GM18873 (cell line): ENCODE results near the gene ALKBH3.

Experiments
- ATAC-seq: cut with Tn5 transposase; IDR thresholded peaks from one replicate; pipeline ENCODE4 v1.9.1; 2021; ENCODE audit warnings: mild to moderate bottlenecking, moderate library complexity, moderate number of reproducible peaks; ENCODE audit not compliant: unreplicated experiment, low FRiP score

Gene ALKBH3

GRCh38 chr11:43892851-43893250 is 12.2 kb downstream of the ALKBH3 start:
- ATAC-seq: no peak

- ATAC-seq: no peak
Measured at GRCh38 chr11:43894546-43894945, 13.9 kb downstream of the ALKBH3 start.

GRCh38 chr11:43895601-43896000 is 15.0 kb downstream of the ALKBH3 start:
- ATAC-seq: no peak

GRCh38 chr11:43898574-43898973 is 17.9 kb downstream of the ALKBH3 start:
- ATAC-seq: no peak

- no peak for ATAC-seq
Measured at GRCh38 chr11:43899094-43899493, 18.5 kb downstream of the ALKBH3 start.

- ATAC-seq: no peak
Measured at GRCh38 chr11:43901551-43901950, 20.9 kb downstream of the ALKBH3 start.

- no peak for ATAC-seq
Measured at GRCh38 chr11:43903078-43903477, 22.4 kb downstream of the ALKBH3 start.

GRCh38 chr11:43903969-43904368 is 23.3 kb downstream of the ALKBH3 start:
- no peak for ATAC-seq

- ATAC-seq: no peak
Measured at GRCh38 chr11:43904742-43905535, 24.3 kb downstream of the ALKBH3 start.

- ATAC-seq: no peak
Measured at GRCh38 chr11:43905813-43906241, 25.2 kb downstream of the ALKBH3 start.

GRCh38 chr11:43907028-43907975 is 26.7 kb downstream of the ALKBH3 start:
- no peak for ATAC-seq

GRCh38 chr11:43908191-43908590 is 27.6 kb downstream of the ALKBH3 start:
- ATAC-seq: no peak

- ATAC-seq: no peak
Measured at GRCh38 chr11:43908683-43909082, 28.1 kb downstream of the ALKBH3 start.

- ATAC-seq: no peak
Measured at GRCh38 chr11:43913829-43914380, 33.3 kb downstream of the ALKBH3 start.

- ATAC-seq: no peak
Measured at GRCh38 chr11:43914466-43914865, 33.8 kb downstream of the ALKBH3 start.

GRCh38 chr11:43916621-43917020 is 36.0 kb downstream of the ALKBH3 start:
- ATAC-seq: no peak

GRCh38 chr11:43917851-43918250 is 37.2 kb downstream of the ALKBH3 start:
- no peak for ATAC-seq

GRCh38 chr11:43918662-43919061 is 38.0 kb downstream of the ALKBH3 start:
- ATAC-seq: no peak

GRCh38 chr11:43919852-43920597 is 39.4 kb downstream of the ALKBH3 start:
- no peak for ATAC-seq
